Fibroblast of lung (primary cell): Measurements from ENCODE around the gene EMC8.

Experiments used
- EZH2 ChIP-seq: IDR thresholded peaks from 2 replicates; pipeline ENCODE4 v1.5.1; 2012; ENCODE audit warnings: low read length, control low read depth, mild to moderate bottlenecking; ENCODE audit errors: missing control alignments
- TF ChIP-seq, protein P1 (sequence below), 2 donors: IDR thresholded peaks in 1 of 2; conservative IDR thresholded peaks in 1 of 2; 1 replicate in 1 of 2; 2 replicates in 1 of 2; pipeline ENCODE4 v1.5.1; 2011 to 2012; ENCODE audit warnings: low read length in 2 of 2, control low read depth in 1 of 2, inconsistent platforms in 1 of 2, low read depth in 1 of 2, mild to moderate bottlenecking in 1 of 2

DNA sequence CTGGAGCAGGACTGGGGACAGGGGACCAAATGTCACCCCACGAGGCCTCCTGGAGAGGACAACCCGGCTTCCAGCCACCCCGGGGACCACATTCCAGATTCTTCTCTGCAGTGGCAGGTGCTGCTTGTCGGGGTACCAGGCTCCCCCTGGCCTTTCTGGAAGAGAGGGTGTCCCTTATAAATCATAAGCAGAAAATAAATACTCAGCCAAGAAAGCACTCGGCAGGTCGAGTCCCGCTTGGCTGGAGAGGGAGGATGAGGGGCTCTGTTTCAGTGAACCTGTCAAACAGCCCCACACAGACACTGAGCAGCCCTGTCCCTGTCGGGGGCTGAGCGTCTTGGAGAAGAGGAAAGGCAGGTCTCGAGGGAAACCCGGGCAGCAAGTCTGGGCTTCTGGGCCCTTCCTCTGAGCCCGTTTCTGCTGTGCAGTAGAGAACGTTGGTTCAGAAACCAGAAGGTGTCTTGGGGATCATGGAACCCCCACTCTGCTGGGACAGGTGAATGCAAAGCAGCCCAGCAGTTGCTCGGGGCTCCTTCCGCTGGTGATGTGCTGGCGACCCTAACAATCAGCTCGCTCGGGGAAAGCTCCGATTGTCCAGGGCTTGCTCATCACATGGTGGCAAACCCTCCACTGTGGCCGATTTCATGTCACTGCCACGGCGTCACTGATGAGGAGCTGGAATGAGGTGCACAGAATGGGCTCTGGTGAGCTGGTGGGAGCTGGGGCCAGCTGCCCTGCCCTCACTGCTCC is 36.8 kb upstream of the EMC8 start:
- TF ChIP-seq, protein P1, sequence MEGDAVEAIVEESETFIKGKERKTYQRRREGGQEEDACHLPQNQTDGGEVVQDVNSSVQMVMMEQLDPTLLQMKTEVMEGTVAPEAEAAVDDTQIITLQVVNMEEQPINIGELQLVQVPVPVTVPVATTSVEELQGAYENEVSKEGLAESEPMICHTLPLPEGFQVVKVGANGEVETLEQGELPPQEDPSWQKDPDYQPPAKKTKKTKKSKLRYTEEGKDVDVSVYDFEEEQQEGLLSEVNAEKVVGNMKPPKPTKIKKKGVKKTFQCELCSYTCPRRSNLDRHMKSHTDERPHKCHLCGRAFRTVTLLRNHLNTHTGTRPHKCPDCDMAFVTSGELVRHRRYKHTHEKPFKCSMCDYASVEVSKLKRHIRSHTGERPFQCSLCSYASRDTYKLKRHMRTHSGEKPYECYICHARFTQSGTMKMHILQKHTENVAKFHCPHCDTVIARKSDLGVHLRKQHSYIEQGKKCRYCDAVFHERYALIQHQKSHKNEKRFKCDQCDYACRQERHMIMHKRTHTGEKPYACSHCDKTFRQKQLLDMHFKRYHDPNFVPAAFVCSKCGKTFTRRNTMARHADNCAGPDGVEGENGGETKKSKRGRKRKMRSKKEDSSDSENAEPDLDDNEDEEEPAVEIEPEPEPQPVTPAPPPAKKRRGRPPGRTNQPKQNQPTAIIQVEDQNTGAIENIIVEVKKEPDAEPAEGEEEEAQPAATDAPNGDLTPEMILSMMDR (conservative IDR thresholded peaks at IDR 0.05 in 1 of 2, IDR thresholded peaks at IDR 0.05 in 1 of 2; ENCODE audit: low read depth in 1 of 2, low read length in 2 of 2), result no peak
- TF ChIP-seq EZH2, result no peak
